ENCODE measurements around the gene CNTN3.
A peak's percentile ranks its signal among the peaks of the same experiment; 100 is the strongest.

The CNTN3 gene

DNA sequence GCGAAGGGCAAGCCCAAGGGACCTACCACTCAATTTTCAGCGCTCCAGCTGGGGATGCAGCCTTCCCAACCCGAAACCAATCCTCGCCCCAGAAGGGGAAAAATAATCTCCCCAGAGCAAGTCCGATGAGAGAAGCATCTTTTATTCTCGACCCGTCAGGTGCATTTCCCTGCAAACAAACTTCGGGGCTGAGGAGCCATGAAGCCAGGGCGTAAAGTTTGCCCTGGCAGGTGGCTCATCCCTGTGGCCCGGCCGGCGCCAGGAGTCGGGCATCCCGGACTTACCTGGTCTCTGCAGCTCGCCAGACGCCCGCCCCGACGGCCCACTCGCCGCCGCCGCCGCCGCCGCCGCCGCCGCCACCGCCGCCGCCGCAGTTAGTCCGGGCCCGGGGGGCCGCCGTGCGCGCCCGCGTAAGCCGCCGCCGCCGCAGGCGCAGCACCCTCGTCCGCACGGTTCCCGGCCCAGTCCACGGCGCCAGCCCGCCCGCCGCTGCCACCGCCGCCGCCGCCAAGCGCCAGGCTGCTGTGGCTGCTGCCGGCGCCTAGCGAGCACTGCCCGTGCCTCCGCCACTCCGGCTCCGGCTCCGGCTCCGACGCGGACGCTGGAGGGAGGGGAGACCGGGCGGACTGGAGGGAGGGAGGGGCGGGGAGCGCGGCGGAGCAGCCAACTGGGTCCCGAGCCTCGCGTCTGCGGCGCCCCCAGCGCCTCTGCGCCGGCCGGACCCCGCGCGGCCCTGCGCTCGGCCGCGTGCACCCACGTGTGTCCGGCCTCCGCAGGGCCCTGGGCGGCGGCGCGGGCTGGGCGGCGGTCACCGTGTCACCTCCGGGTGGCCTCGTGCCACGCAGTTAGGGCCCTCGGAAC is at the start of gene CNTN3:
Gene CNTN3, minus strand, starts transcription at position 553 of the 861 bp plus-strand sequence. CDS start 93,547 bp downstream, outside the sequence.
- DNase-seq (ENCODE audit: low read depth) = no peak

DNA sequence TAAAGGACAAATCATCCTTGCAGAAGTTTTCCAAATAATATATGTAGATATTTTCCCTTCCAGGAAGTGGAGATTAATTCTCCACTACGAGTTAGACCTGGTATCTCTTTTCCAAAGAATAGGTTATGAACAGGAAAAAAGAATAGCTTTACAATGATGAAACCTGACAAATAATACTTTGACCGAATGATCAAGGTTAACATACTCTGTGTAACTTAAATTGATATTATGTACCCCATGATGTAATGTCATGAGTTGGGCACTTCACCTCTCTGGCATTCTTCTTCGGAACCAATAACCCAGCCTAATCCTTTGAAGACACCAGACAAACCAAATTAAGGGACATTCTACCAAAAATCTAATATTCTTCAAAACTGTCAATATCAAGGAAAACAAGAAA is 48.7 kb upstream of the CNTN3 start:
- no peak for DNase-seq (ENCODE audit: low read depth)

DNA sequence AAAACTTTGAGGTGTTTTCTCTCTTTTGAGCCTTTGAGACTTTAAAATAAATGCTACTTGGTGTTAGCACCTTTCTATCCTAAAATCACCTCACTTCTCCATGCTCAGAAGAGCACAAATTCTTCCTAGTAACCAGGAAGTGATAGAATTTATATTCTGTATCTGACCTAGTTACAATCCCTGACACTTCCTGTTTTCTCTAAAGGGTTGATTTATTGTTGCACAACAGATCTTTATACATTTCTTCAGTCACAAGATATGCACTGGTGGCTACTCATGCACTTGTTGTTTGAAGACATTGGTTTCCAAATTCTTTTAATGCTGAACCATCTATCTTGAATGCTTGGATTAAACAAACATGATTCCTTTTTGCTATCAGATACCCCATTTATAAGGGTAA is 47.2 kb upstream of the CNTN3 start:
- no peak for DNase-seq (ENCODE audit: low read depth)

DNA sequence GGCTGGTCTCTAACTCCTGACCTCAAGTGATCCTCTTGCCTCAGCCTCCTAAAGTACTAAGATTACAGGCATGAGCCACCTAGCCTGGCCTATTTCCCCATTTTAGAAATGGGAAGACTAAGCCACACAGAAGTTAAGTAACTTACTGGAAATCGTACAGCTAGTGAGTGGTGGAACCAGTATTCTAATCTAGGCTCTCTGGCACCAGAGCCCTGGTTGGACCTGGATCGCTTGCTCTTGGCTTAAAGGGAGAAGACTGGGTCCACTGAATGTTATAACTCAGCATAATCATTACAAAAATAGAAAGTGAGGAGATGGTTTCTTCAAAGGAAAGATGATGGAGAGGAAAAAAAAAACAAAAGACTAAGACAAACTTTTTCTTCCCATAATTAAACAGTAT is 37.4 kb upstream of the CNTN3 start:
- no peak for DNase-seq (ENCODE audit: low read depth)

- no peak for DNase-seq (ENCODE audit: low read depth)
Measured at GRCh38 chr3:74651292-74651691, 36.8 kb upstream of the CNTN3 start.

DNA sequence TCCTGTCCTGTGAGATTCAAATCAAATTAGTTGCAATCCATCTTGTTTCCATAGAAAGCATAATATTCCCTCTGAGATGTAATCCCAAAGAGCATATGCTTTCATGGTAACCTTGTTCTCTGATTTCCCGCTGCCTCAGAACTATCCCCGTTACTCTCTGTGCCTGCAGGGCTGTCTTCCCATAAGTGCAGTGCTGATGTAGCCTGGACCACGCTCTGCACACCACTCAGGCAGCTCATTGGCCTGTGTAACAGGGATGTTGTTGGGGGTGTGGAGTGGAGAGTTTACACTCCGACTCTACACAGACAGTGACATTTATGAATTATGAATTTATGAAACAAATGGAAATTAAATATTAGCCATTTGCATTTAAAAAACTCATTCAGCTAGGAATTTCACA is 33.6 kb upstream of the CNTN3 start:
- no peak for DNase-seq (ENCODE audit: low read depth)

GRCh38 chr3:74646094-74646493 is 31.6 kb upstream of the CNTN3 start:
- DNase-seq (ENCODE audit: low read depth) = no peak

DNA sequence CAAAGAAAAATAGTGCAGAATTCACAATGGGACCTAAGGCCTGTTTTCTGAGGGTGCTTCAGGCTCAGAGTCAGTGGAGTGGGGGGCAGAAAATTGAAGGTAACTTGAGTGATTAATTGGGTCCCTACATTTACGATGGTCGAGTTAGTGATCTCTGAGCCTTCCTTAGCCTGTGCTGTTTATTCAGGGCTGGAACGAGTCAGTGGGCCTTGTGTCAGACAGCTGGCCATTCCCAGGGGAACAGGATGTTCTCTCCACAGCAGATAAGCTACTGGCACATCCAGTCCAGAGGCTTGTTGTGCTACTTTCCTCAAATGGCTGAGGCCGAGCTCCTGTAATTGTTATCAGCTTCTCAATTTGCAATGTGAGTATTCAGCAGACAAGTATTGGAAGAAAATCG is 29.2 kb upstream of the CNTN3 start:
- DNase-seq (ENCODE audit: low read depth) = peak; percentile 60

GRCh38 chr3:74642876-74643275 is 28.4 kb upstream of the CNTN3 start:
- DNase-seq (ENCODE audit: low read depth) = no peak

DNA sequence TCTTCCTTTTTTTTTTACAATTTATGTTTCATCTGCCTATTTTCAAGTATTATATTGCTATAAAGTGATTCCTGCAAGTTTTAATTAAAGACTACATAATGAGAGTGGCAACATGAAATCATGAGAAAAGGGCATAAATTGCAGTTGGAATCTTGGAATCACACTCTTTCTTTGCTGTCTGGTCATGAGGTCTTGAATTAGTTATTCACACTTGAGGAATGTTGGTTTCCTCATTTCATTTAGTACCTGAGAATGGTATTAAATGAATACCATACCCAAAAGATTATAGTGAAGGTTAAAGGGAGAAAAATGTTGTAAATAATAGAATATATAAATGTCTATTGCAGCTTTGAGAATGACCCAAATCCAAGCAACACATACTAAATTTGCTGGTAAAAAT is 25.8 kb upstream of the CNTN3 start:
- DNase-seq (ENCODE audit: low read depth) = no peak

- no peak for DNase-seq (ENCODE audit: low read depth)
Measured at GRCh38 chr3:74639681-74640080, 25.2 kb upstream of the CNTN3 start.

- no peak for DNase-seq (ENCODE audit: low read depth)
Measured at GRCh38 chr3:74636981-74637380, 22.5 kb upstream of the CNTN3 start.

GRCh38 chr3:74633021-74633420 is 18.6 kb upstream of the CNTN3 start:
- peak; percentile 36 for DNase-seq (ENCODE audit: low read depth)

GRCh38 chr3:74631351-74632140 is 17.1 kb upstream of the CNTN3 start:
- DNase-seq (ENCODE audit: low read depth) = no peak

DNA sequence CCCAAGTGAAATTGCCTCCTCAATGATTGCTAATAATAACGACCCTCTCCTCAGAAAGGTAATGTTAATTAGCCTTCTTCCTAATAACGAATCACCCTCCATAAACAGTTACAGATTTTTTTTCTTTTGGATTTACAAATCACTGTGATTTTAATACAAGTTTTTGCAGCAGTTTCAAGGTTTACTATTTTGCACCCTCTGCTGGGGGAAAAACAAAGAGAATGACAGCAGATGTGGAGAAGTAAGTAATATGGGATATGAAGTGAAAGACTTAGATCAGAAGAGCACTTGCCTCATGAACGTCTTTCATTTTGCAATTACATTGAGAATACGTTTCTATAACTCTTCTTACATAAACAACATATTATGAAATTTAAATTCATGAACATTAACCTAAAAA is 16.1 kb upstream of the CNTN3 start:
- peak; percentile 49 for DNase-seq (ENCODE audit: low read depth)

GRCh38 chr3:74626011-74626410 is 11.6 kb upstream of the CNTN3 start:
- no peak for DNase-seq (ENCODE audit: low read depth)

DNA sequence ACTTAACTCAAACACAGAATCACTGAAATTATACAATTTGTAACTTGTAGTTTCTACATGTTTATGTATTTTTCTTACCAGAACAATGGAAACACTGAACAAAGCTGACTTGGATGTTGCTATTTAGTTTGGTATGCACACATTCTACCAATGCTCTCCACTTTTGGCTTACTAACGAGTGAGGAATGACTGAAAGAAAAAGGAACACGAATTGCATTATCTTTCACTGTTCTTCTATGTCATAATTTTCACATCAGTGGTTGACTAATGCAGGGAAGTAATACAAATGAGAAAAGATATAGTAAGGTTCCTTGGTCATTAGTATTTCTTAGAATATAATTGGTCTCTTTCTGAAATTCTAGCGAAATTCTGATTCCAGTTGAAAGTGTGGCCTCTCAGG is 9.8 kb upstream of the CNTN3 start:
- DNase-seq (ENCODE audit: low read depth) = peak; percentile 64

GRCh38 chr3:74623261-74623836 is 8.9 kb upstream of the CNTN3 start:
- DNase-seq (ENCODE audit: low read depth) = no peak

GRCh38 chr3:74621581-74621980 is 7.1 kb upstream of the CNTN3 start:
- no peak for DNase-seq (ENCODE audit: low read depth)

DNA sequence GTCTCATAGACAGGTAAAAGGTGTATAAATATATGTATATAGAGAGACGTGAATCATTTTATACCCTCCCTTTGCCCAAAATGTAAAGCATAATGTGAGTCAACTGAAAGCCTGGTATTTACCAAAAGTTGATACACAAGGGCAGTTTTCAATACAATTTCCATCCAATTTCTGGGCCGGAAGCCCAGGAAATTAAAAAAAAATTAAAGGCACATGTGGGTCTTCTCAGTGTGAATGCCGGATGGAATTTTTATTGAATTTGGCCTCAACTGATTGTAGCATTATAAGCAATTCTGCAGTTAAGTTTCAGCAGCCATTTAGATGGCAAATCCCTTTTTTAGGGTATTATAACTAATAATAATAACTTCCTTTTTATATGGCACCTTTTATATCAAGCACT is 3.3 kb upstream of the CNTN3 start:
- no peak for DNase-seq (ENCODE audit: low read depth)

GRCh38 chr3:74613521-74614106 is 845 bp downstream of the CNTN3 start:
- no peak for DNase-seq (ENCODE audit: low read depth)

DNA sequence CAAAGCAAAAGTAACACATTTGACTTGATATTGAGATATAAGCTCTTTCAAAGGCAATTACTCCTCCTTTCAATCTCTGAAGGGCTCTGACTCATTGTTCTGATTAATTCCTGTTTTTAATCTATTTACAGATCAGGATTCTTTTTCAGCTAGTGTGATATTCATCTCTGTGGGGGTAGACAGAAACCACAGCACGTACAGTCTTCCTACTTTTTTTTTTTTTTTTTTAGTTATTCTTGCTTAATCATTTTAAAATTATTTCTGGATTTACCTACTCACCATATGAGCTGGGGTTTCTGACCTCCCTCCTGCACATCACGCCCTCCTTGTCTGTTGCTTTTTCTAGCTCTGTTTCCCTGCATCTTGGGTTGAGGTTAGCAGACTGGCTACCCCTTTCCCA is 1.4 kb downstream of the CNTN3 start:
- no peak for DNase-seq (ENCODE audit: low read depth)

DNA sequence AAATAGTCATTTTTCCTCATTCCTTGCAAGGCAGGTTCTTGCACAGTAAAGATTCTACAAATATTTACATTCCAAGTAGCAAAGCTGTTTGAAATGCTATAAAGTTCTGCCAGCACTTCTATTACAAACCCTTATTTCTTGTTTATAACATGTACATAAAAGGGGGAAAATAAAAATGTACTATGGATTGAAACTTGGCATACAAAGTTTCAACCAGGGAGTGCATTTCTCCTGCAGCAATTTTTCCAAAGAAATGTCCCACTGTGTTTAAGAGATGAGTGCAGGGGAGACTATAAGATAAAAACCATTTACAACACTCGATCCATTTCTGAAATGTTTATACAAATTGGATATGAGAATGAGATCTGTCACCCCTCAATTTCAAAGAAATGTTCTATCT is 3.3 kb downstream of the CNTN3 start:
- DNase-seq (ENCODE audit: low read depth) = no peak

Data from fibroblast of the conjunctiva (primary cell).